HG03159 (cell line): ENCODE measurements around the gene WDR37.

Experiments
- ATAC-seq: cut with Tn5 transposase; IDR thresholded peaks from one replicate; pipeline ENCODE4 v1.9.1; 2021; ENCODE audit warnings: mild to moderate bottlenecking, moderate library complexity; ENCODE audit not compliant: unreplicated experiment

Gene WDR37

DNA sequence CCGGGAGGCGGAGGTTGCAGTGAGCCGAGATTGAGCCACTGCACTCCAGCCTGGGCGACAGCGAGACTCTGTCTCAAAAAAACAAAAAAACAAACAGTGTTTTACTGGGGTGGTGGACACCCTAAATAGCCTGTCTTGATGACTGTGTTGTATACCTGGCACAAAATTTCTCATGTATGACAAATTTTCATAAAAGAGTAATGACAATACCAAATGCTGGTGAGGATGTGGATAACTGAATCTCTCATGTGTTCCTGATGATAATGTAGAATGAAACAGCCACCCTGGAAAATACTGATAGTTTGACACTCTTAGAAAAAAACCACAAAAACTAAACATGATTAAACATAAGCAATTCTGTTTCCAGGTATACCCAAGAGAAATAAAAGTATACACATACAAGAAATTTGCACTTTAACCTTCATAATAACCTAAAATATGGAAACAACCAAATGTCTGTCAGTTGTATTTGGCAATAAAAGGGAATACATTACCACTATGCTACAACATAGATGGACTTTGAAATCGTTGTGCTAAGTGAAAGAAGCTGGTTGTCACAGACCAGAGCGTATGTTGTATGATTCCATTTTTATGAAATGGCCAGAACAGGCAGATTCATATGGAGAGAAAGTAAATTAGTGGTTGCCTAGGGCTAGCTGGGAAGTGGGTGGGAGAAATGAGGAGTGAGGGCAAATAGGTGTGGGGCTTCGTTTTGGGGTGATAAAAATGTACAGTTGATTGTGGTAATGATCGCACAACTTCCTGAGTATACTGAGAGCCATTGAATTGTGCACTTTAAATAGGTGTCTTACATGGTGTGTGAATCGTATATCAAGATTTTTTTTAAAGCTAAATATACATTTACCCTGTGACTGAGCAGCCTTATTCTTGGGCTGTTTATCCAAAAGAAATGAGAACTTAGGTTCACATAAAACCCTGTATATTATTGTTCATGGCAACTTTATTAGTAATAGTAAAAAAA is 12.5 kb downstream of the WDR37 start:
- ATAC-seq, result no peak

DNA sequence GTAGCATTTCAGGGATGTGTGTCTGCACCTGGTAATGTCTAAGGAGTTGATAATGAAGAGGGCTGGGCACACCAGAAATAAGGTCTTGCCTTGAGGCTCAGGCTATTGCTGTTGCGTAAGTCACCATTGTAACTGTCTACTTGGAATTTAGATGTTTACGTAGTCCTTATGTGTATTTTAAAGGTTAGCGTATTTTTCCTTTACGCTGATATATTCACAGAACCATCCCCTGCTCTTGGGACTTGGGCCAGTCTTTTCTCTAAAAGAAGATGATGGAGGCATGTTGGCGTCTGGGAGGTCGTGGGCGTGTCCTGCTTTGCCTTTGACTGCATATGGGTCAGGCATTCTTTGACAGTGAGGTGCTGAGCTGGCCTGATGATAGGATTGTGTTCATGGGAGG is 14.7 kb downstream of the WDR37 start:
- ATAC-seq, result no peak

DNA sequence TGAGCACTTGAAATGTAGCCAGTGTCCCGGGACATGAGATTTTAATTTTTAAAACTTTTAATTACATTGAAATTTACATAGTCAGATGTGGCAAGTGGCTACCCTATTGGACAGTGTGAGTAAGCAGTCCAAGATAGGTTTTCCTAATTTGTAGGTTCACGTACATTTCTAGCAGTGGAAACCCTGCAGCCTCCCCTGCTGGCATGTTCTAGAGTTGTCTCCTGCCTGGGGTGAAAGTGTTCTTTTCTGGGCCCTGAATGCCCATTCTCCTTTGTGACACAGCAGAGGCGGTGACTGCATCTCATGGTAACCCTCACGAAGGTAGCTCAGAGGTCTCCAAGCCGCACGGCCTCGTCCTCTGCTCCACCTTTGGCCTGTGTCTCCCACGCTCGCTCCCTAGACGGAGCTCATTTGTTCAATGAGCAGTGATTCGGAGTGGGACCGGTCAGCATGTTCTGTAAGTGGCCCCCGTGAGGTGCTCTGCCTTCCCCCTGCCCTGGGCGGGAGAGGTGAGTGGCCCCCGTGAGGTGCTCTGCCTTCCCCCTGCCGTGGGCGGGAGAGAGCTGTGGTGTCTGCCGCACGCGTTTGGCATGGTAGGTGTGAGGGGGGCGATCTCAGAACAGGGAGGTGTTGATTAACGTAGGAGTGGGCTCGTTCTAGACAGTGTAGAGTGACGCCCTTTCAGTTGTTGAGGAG is 18.0 kb downstream of the WDR37 start:
- ATAC-seq, result no peak

DNA sequence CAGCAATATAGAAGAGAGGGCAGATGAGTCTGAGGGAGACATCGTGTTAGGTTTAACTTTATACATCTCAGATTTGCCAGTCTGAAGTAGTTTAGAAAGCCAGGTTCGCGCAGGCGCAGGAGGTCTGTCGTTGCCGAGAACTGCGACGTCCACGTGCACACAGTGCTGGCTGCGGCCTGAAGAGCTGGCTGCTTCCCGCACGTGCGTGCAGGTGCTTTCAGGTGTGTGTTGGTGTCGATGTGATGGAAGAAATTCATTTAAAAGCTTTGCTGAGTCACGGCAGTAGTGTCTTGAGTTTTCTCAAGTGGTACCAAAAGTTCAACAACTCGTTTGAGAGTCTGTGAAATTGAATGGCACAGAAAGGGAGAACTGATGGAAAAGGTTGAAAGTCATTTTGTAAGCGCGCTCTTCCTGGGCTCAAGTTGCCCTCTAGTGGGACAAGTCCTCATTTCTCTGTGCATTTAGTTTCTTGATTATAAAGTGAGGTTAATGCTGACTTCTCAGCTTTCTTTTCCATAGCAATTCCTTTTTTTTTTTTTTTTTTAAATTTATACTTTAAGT is 18.6 kb downstream of the WDR37 start:
- no peak for ATAC-seq

DNA sequence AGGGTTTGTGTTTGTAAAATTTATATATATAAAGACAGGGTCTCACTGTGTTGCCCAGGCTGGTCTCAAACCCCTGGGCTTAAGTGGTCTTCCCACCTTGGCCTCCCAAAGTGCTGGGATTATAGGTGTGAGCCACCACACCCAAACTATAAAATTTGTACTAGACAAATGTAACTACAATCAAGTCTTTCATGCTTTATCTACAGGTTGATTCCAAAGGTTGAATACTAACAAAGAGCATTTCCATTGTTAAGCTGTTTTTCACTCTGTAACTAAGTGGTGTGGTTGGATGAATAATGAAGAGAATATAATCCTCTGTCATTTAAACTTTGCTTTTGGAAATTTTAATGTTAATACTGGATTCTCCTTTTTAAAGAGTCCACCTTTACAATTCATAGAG is 22.5 kb downstream of the WDR37 start:
- ATAC-seq, result no peak

DNA sequence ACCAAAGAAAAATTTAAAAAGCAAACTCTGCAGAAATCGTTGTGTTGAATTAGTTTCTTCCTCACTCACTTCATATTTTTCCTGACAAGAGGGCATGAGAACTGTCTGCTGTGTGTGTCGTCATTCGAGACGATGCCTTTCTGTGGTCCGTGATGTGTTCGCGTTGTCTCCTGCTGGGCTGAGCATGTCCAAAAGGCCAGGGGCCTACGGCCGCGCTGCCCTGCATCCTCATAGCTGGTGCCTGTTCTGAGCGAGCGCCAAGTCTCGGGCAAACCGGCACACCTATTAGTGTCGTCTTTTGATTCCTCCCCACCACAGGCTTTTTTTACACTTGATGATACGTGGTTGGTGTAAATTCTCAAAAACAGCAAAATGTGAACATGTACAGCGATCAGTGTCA is 27.4 kb downstream of the WDR37 start:
- ATAC-seq, result no peak

DNA sequence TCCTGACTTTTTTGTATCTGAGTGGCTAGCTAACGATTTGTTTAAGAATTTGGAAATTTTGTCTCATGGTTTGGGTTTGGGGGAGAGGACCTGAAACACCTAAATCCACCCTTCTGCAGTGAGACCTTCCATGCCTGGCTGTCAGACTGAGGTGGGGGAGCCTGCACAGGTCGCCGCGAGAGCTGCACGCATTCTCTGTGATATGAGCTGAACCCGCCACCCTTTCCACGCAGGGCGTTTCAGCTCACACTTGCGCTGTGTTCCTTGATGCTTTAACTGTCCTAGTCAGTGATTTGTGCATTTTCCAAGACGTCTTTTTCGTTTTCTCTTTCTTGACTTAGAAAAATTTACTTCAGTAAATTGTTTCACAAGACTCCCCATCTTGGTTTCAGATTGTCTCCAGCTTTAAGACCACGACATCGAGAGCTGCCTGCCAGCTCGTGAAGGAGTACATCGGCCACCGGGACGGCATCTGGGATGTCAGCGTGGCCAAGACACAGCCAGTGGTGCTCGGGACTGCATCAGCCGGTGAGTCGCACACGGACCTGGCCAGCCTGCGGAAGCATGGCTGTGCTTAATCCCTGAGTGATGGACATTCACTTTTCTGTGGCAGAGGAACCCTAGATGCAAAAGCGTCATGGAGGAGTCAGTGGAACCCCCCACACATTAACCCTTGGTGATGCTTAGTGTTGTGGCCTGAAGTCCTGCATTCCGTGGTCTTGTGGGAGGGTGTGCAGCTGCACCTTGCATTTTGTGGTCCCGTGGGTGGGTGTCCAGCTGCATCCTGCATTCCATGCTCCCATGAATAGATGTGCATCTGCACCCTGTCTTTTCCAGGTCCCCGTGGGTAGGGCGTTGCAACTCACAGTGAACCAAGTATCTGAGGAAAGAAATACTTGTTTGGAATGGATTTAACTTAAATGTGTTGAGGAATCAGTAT is 28.1 kb downstream of the WDR37 start:
- ATAC-seq, result no peak

DNA sequence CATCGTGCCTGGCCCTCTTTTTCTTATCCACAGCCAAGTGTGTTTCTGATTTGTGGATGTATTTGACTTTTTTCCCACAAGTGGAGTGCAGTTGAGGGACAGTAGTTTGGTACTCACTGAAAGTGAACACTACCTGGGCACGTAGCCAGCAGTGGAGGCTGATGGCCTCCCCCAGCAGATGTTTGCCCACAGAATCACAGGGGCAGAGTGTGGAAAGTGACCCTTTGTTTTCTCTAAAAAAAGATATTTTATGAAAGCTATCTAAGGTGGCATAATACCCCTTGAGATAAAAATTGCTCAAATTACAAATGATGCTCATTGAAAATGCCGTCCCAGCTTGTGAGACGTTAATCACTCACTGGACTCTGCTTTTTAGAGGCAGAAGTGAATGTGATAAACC is 29.1 kb downstream of the WDR37 start:
- ATAC-seq, result no peak

DNA sequence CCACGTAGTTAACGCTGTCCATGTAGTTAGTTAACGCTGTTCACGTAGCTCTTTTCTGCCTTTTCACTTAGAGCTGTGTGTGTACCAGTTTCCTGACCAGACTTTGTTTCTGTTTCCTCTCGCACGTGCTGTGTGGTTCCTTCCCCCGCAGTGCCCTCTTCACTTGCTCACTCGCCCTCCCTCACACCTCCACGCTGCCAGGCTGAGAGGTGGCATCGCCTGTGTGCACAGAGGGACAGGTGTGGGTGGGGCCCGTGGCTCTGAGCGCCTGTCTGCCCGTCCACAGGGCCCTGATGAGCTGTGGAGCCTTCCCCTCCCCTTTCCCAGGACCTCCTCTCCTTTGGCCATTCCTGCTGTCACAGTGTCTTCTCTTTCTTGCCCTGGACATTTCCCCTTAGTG is 30.6 kb downstream of the WDR37 start:
- ATAC-seq, result no peak

DNA sequence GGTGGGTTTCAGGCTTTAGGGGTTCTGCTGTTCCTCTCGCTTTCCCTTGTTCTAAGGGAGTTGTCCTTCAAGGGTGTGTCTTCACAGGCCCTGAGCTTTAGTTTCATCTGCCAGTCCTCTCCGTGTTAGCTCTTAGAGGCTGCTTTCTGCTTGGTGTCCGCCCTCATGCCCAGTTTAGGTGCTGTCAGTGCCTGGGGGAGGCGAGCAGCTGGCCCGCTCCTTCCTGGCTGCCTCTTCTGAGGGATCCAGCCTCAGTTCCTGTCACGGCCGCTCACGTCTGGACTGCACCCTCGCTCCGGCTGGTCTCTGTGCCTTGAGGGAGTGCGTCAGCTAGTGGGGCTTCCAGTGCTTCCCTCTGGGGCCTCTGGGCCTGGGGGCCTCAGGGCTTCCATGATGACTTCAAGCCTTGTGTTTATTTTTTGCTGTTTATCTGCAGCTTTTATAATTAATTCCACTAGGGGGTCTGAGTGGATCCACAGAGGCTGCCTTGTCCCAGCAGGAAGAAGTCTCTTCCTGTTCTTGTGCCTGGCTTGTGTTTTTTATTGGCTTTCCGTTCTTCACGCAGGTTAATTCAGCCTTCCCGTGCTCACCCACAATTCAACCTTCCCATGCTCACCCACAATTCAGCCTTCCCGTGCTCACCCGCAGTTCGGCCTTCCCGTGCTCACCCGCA is 33.0 kb downstream of the WDR37 start:
- ATAC-seq, result no peak

DNA sequence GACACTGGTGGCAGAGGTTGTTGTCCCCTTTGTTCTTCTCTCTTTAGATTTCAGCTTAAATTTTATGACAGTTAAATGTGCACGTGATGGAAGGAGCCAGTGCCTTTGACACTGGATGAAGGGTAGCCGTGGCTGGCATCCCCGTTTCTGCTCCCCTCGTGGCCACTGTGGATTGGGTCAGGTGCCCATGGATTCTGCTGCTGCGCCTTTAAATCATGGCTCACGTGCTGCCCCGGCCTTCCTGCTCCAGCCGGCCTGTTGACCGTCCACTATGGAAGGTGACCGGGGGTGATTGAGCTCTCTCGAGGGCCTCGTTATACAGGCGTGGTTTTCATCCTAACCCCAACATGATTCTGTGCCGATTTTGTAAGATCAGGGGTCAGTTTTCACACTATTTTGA is 34.5 kb downstream of the WDR37 start:
- no peak for ATAC-seq

DNA sequence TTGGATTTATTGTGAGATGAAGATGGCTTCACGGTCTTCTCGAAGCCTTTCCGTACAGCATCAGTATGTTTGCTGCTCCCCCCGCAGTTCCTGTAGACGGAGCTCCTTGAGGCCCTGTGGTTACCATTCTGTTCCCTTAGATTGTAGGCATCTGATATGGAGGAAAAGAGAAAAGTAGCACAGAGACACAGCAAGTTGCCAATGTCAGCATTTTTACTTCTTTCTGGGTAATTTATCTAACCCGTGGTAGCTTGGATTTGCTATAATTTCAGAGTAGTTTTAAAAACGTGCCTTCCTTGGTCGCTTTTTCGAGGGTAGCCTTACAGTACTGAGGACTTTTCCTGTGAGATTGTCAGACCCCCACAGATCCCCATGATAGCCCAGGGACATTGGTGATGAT is 37.5 kb downstream of the WDR37 start:
- no peak for ATAC-seq

DNA sequence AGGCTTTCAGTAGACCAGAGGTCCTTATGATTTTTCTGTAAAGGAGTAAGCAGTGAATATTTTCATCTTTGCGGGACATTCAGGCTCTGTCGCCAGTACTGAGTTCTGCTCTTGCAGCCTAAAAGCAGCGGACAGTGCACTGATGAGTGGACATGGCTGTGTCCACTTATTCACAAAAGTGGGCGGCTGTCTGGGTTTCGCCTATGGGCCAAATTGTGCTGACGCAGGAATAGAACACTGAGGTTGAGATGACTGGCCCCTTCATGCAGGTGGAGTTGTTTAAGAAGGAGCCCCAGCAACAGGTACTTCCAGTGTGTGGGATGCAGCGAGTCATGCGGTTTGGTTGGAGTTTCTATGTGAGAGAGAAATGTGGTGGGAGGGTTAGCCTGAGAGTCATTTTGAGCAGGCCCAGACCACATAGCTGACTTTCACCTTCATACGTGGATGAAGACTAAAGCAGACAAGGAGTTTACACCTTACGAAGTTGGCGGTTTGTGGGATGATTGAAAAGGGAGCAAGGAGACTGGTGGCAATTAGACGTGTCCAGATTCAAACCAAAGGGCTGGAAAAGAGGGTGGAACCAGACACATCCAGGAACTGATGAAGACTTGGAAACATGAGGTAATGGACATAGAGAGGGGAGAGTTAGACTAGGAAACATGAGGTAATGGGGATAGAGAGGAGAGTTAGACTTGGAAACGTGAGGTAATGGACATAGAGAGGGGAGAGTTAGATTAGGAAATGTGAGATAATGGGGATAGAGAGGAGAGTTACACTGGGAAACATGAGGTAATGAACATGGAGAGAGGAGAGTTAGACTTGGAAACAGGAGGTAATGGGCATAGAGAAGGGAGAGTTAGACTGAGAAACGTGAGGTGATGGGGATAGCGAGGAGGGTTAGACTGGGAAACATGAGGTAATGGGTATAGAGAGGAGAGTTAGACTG is 38.2 kb downstream of the WDR37 start:
- ATAC-seq, result no peak

DNA sequence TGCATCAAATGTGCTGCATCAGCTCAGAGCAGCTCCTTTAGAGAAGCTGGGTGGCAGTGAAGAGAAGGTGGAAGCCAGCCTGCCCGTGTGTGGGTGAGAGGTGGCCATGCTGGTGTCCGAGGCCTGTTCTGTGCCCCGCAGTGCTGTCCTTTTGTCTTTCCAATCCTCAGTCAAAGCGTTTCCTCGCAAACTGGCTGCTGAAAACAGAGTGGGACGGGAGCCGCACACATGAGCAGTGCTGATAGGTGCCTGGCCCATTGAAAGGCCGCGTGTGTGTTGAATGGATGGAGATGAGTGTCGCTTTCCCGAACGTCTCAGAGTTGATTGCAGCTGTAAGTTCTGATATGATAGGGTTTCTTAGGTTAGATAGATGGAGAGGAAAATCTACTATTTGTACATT is 39.3 kb downstream of the WDR37 start:
- no peak for ATAC-seq

DNA sequence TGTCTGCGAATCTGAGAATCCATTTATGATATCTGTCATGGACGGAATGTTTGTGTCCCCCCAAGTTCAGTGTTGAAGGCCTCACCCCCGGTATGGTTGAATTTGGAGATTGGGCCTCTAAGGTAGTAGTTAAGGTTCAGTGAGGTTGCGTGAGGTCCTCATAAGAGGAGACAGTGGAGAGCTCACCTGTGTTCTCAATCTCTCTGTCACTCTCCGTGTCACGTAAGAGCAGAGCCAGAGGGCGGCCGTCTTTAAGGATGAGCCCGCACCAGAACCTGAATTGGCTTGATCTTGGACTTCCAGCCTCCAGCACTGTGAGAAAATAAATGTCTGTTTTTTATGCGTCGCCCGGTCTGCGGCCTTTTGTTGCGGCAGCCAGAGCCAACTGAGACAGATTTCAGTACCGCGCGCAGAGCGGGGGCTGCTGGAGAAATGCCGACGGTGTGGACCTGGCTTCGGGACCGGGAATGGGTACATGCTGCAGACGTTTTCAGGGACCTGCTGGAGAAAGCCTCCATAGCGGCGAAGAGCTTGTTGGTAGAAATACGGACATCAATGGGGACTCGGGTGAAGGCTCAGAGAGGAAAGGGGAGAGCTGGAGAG is 40.2 kb downstream of the WDR37 start:
- ATAC-seq, result no peak

DNA sequence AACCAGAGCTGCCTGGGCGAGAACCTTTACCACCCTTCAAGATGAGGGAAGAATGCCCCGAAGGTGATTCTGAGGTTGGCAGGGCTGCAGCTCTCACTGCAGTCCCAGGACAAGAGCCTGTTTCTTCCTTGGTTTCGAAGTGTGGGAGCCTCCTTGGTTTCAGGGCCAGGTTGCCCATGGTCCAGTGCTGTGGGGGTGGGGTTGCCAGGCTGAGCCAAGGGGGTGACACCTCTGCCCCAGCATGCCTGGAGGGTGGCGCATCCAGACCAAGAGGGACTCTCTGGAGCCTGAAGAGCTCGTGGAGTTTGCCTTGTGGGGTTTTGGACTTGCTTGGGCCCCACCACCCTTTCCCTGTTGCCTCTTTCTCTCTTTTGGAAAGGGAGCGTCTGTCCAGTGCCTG is 41.3 kb downstream of the WDR37 start:
- no peak for ATAC-seq

DNA sequence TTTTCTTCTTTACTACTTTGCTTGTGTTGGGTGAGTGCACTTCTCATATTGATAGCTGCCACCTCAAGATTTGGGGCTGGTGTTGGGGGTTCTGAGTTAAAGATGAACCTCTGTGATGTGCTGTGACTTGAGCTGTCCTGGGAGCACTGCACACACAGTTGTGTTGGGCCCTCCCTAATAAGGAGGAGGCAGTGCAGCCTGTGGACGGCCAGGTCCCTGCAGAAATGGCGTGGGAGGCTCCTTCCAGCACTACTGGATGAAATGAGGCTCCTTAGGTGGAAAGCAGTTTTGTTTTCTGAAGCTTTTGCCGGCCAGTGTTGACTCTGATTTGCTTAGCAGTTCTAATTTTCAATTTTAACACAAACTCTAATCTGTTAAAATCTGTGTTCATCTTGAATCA is 44.0 kb downstream of the WDR37 start:
- no peak for ATAC-seq

DNA sequence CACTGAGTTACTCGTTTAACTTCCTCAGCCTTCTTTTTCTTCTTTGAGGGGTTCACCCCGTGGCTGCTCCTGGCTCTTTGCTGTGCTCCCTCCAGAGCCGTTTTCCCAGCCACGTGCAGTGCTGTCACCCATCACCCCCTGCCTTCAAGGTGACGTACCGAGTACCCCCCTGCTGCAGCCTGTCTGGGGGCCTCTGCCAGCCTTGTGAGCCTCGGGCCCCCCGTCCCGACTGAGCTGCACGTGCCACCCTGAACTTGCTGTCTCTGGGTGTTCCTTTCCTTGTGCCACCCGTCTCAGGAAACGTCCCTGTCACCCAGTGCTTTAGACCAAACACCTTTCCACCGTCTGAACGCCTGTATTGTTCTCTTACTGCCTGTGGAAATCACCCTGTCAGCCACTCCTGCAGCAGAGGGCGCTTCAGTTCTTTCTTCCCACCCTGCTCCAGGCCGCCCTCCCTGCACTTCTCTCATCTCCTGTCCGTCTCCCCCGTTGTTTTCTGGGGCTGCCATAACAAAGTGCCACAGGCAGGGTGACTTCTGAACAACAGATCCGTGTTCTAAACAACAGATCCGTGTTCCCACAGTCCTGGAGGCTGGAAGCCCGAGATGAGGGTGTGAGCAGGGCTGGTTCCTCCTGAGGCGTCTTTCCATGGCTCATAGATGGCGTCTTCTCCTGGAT is 44.6 kb downstream of the WDR37 start:
- no peak for ATAC-seq
